Kidney (tissue), 14 donors: ENCODE measurements around the gene SIRPA. TPM values are rescaled to one million over a fixed set of nuclear protein-coding genes. Genes with fewer than 3 reads are reported as not detected.

Source experiments
- DNase-seq, 5 donors: peaks; one replicate each; pipeline ENCODE4 v3.0.0-alpha.2; 2013 to 2020
- FAIRE-seq: peaks from 2 replicates; lab custom pipeline; 2012; peaks lifted over from hg19 to GRCh38; lab: Jason Lieb, UNC
- H3K27ac ChIP-seq, 2 donors: one replicate each; pipeline ENCODE4 v1.7.0; 2013; ENCODE audit warnings: low read depth in 2 of 2, low read length in 2 of 2, inconsistent platforms in 1 of 2
- H3K27me3 ChIP-seq: one replicate; pipeline ENCODE4 v1.7.1; 2013; ENCODE audit warnings: low read length, inconsistent platforms; ENCODE audit not compliant: control insufficient read depth, insufficient read depth
- H3K36me3 ChIP-seq, 3 donors: one replicate each; pipeline versions ENCODE4 v1.7.0 to v1.7.1; 2013; ENCODE audit warnings: low read length in 3 of 3, control low read depth in 1 of 3, inconsistent platforms in 1 of 3; ENCODE audit not compliant: insufficient read depth in 3 of 3, control insufficient read depth in 2 of 3
- H3K4me1 ChIP-seq, 3 donors: one replicate each; pipeline versions ENCODE4 v1.7.0 to v1.7.1; 2013; ENCODE audit warnings: low read length in 3 of 3, inconsistent platforms in 1 of 3, low read depth in 1 of 3; ENCODE audit not compliant: control insufficient read depth in 2 of 3, insufficient read depth in 2 of 3
- H3K4me3 ChIP-seq, 3 donors: one replicate each; pipeline versions ENCODE4 v1.7.0 to v1.8.1; 2013; ENCODE audit warnings: low read length in 3 of 3, control low read depth in 1 of 3, inconsistent platforms in 1 of 3
- H3K9ac ChIP-seq, 3 donors: one replicate each; pipeline versions ENCODE4 v1.7.0 to v1.7.1; 2013; ENCODE audit warnings: low read length in 3 of 3, control low read depth in 1 of 3, inconsistent platforms in 1 of 3
- H3K9me3 ChIP-seq, 3 donors: one replicate each; pipeline versions ENCODE4 v1.7.0 to v1.7.1; 2013; ENCODE audit warnings: low read length in 3 of 3, control low read depth in 1 of 3, inconsistent platforms in 1 of 3; ENCODE audit not compliant: control insufficient read depth in 2 of 3, insufficient read depth in 1 of 3
- intact Hi-C: fragments of 100-400 bp; cut with DNase I; formaldehyde crosslinking; loops from one replicate; pipeline ENCODE4 v1.11.1; 2022
- polyA plus RNA-seq: library from polyadenylated mRNA; stranded (reverse); fragments of 350-450 nt; fragmentation: Illumina TruSeq; extraction: RNeasy Lipid Tissue Mini Kit (QIAGEN cat#74804); gene quantifications from one replicate; pipeline ENCODE4 v1.2.3, GENCODE V29; 2014; ENCODE audit warnings: low read depth, low replicate concordance; ENCODE audit not compliant: insufficient read depth
- total RNA-seq: library from RNA; stranded (reverse); fragmentation: NEBNext Ultra II Directional; extraction: Animal tissue kit (Norgen Biotek cat#: 25700); gene quantifications from one replicate; pipeline ENCODE4 v1.2.1, GENCODE V29; 2021
- TF ChIP-seq, protein P1 (sequence below): IDR thresholded peaks from 3 replicates; pipeline ENCODE4 v1.5.1; 2012; ENCODE audit warnings: mild to moderate bottlenecking, moderate library complexity, borderline replicate concordance; ENCODE audit not compliant: insufficient read depth; ENCODE audit errors: extremely low read depth
- donor health status: control.
- donor health status: control.
- donor health status: control.
- donor health status: control.
- donor health status: control.
- donor health status: DM: yes; HTN: yes; CAD: no.
- donor health status: Normal renal cell carcinoma (clear cell type).

The SIRPA gene
- total and polyA plus RNA-seq, 2 donors from 2014 or later, result 24.7 to 46.6 TPM

DNA sequence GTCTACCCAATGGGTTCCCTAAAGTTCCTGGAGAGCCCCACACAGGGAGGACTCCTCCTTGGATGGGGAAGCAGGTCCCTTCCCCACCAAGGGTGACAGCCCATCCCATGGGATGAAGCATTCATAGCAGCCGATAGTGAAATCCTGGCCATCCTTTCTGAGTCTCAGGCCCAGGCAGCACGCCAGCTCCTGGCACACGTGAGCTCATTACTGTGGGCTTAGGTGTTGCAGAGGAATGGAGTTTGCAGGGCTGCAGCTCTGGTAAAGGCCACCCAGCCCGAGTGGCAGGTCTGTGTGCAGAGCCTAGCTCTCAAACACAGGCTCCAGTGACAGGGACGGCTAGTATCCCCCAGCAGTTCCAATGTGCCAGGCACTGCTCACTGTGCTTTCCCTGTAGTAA, 31.0 kb downstream of the SIRPA start:
- no peak for FAIRE-seq
- TF ChIP-seq, protein P1, sequence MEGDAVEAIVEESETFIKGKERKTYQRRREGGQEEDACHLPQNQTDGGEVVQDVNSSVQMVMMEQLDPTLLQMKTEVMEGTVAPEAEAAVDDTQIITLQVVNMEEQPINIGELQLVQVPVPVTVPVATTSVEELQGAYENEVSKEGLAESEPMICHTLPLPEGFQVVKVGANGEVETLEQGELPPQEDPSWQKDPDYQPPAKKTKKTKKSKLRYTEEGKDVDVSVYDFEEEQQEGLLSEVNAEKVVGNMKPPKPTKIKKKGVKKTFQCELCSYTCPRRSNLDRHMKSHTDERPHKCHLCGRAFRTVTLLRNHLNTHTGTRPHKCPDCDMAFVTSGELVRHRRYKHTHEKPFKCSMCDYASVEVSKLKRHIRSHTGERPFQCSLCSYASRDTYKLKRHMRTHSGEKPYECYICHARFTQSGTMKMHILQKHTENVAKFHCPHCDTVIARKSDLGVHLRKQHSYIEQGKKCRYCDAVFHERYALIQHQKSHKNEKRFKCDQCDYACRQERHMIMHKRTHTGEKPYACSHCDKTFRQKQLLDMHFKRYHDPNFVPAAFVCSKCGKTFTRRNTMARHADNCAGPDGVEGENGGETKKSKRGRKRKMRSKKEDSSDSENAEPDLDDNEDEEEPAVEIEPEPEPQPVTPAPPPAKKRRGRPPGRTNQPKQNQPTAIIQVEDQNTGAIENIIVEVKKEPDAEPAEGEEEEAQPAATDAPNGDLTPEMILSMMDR, result no peak
- H3K9ac ChIP-seq, result no peak overlapping the region
- H3K4me1 ChIP-seq, result no peaks in the 10 kb centered on the region
- no peaks in the 10 kb centered on the region for H3K9me3 ChIP-seq
- H3K27me3 ChIP-seq, result no peaks in the 10 kb centered on the region
- H3K4me3 ChIP-seq, result no peak overlapping the region
- DNase-seq, result no peak
- H3K36me3 ChIP-seq, result no peaks in the 10 kb centered on the region
- intact Hi-C loops, result no loop called here
- H3K27ac ChIP-seq, result no peak overlapping the region

DNA sequence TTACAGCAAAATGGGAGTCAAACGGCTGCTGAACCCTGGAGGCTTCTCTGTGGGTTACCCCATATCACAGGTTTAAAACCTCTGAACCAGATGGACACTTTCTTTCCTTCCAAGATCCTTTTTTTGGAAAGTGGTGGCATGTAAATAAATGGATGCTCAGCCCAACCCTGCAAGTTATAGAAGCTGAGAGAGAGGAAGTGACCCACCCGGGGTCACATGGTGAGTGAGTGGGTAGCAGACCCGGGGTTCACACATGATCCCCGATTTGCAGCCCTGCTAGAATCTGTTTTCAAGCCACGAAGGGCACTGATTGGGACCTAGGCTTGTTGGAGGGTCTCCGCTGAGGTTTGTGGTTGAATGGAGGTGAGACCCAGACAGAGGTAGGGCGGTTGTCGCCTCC, 32.0 kb downstream of the SIRPA start:
- H3K9ac ChIP-seq, result no peak overlapping the region
- no peaks in the 10 kb centered on the region for H3K9me3 ChIP-seq
- FAIRE-seq (no peak), DNase-seq (no peak)
- no peaks in the 10 kb centered on the region for H3K36me3 ChIP-seq
- H3K4me3 ChIP-seq, result no peak overlapping the region
- H3K27ac ChIP-seq, result no peak overlapping the region
- intact Hi-C loops, result no loop called here
- H3K27me3 ChIP-seq, result no peaks in the 10 kb centered on the region
- TF ChIP-seq, protein P1, result no peak
- no peaks in the 10 kb centered on the region for H3K4me1 ChIP-seq

DNA sequence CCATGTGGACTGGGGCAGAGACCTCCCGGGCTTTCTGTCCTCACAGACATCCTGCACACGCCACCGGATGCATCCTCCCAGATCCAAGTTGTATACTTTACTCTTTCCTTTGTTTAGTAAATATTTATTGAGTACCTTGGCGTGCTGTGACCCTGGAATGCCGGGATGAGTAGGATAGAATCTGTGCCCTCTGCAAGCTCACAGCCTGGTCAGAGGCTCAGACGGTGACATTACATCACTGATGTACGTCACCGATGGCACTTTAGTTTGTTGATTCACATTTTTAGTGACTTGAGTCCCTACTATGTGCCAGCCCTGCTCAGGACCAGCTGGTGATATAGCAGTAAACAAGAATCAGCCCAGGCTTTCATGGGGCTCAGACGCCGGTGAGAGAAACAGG, 32.9 kb downstream of the SIRPA start:
- Histone ChIP-seq H3K9ac (no peak overlapping the region), H3K9me3 (no peaks in the 10 kb centered on the region), H3K27ac (no peak overlapping the region), H3K27me3 (no peaks in the 10 kb centered on the region), H3K4me3 (no peak overlapping the region), H3K36me3 (no peaks in the 10 kb centered on the region), H3K4me1 (no peaks in the 10 kb centered on the region)
- intact Hi-C loops, result no loop called here
- DNase-seq (no peak), FAIRE-seq (no peak)
- TF ChIP-seq, protein P1, result no peak

DNA sequence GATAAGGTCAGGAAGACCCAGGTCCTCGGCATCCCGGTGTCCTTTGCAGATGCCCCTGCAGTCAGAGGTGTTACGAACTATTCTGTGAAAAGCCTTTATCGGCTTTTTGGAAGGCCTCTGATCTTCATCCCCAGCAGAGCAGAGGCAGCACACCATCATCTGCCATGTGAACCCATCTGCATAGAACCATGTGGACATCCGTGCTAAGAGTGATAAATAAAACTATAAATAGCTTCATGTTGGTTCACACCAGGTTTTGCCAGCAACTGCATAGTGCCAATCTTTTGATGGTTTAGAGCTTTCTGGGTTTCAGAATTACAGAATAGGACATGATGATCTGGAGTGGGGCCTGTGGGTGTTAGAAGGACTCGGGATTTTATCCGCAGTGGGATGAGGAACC, 33.6 kb downstream of the SIRPA start:
- Histone ChIP-seq H3K27ac (no peak overlapping the region), H3K4me3 (no peak overlapping the region), H3K4me1 (no peaks in the 10 kb centered on the region), H3K27me3 (no peaks in the 10 kb centered on the region), H3K36me3 (no peaks in the 10 kb centered on the region), H3K9me3 (no peaks in the 10 kb centered on the region), H3K9ac (no peak overlapping the region)
- intact Hi-C loops, result no loop called here
- DNase-seq, result no peak
- FAIRE-seq, result no peak
- TF ChIP-seq, protein P1, result no peak
